Stimulated activated memory B cell treated with anti-CD40 and anti-IgM and Interleukin-4, amounts not matched to agents 10 μg/mL and 1 μg/mL and 100 μg/mL, for 72 hours (primary cell): ENCODE data around the gene DIO1.

ENCODE experiments used
- ATAC-seq: fragments of 150-1000 bp; cut with Tn5 transposase; 2 replicates; pipeline ENCODE4 v1.10.0; 2021
- H3K27ac Mint-ChIP-seq: one replicate; pipeline ENCODE4 v1.8.0; 2022; ENCODE audit warnings: mild to moderate bottlenecking, mixed read lengths
- H3K27me3 Mint-ChIP-seq: one replicate; pipeline ENCODE4 v1.8.0; 2022; ENCODE audit warnings: mixed read lengths
- H3K36me3 Mint-ChIP-seq: one replicate; pipeline ENCODE4 v1.8.0; 2022; ENCODE audit warnings: mixed read lengths
- H3K4me1 Mint-ChIP-seq: one replicate; pipeline ENCODE4 v1.8.0; 2022; ENCODE audit warnings: mixed read lengths
- H3K4me3 Mint-ChIP-seq: one replicate; pipeline ENCODE4 v1.8.0; 2022; ENCODE audit warnings: mild to moderate bottlenecking, moderate library complexity, mixed read lengths
- H3K9me3 Mint-ChIP-seq: one replicate; pipeline ENCODE4 v1.8.0; 2022; ENCODE audit warnings: mixed read lengths

DIO1 gene

GRCh38 chr1:53888681-53889080 is 5.3 kb upstream of the DIO1 start:
- Mint-ChIP-seq H3K27ac (peak overlapping the region; percentile 85), H3K36me3 (no peaks in the 10 kb centered on the region), H3K4me3 (peak overlapping the region; percentile 90), H3K4me1 (peaks cover 23% of the 10 kb centered on the region), H3K9me3 (no peaks in the 10 kb centered on the region), H3K27me3 (no peaks in the 10 kb centered on the region)
- no peak for ATAC-seq

DNA sequence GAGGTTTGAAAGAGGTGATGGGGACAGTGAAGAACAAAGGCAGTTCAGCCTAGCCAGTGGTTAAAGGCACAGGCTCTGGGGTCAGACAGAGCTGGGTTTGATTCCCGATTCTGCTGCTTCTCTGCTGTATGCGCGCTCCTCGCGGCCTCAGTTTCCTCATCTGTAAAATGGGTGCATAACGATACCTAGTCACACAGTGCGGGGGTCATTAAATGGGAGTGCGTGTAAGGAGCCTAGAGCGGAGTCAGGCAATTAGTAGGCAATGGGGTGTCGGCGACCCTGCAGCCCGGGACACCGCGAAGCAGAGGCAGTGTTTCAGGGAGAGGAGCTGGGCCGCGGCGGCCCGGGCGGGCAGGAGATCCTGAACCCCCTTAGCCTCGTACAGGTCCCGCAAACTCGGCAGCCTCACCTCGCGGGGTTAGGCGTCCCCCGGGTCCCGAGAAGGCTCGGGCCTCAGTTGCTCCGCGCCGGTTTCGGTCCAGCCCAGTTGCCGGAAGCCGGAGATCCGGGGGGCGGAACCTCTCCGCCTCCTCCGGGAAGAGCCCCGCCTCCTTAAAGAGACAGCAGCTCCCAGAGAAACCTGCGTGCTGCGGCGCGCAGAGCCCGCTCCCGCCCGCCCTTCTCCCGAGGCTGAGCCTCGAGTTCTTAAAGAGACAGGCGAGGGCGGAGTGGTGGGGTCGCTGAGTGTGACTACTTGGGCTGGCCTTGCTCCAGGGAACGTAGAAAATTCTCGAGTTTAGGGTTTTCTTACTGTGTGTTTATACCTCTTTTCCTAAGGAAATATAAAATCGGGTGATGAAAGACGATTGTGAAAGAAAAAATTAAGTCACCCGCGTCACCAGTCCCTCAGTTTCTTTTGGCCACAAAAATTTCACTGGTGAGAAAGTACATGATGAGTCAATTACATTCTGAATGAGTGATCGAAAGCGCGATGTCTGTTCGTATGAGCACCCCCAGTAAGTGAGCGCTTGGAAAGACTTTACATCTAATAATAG is 4.4 kb upstream of the DIO1 start, which contains the start of gene YIPF1:
Gene YIPF1 (minus strand): TSS at position 494 of the 995 bp plus-strand sequence. CDS start 860 bp downstream, outside the sequence.
- peak within 1 kb of the TSS; percentile 85 for H3K27ac Mint-ChIP-seq
- H3K9me3 Mint-ChIP-seq = no peaks in the 10 kb centered on the region
- no peaks in the 10 kb centered on the region for H3K36me3 Mint-ChIP-seq

DNA sequence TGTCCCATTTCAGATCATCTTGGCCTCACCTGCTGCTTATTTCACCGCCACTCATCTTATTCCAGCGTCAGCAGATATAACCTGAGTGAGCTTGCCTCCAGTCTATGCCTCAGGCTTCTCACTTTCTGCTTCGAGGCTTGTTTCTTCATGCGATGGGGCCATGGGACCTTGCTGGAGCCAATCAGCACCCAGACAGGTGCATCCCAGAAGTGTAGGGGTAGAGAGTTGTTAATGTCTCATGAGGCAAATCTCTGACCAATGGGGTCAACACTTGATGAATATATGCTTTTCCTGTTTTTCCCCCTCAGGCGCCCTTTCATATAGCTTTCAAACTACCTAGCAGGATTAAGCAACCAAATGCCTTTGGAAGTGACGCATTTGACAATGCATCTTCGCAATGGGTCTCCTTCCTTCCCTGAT is 3.5 kb upstream of the DIO1 start:
- H3K27ac Mint-ChIP-seq = peak overlapping the region; percentile 85
- no peak for ATAC-seq
- H3K36me3 Mint-ChIP-seq = no peaks in the 10 kb centered on the region
- peaks cover 23% of the 10 kb centered on the region for H3K4me1 Mint-ChIP-seq
- H3K27me3 Mint-ChIP-seq = peaks cover 6% of the 10 kb centered on the region
- H3K9me3 Mint-ChIP-seq = no peaks in the 10 kb centered on the region
- H3K4me3 Mint-ChIP-seq = peak overlapping the region; percentile 90

More for the DNA sequence above, 4.4 kb upstream of the DIO1 start, which contains the start of gene YIPF1:
- H3K4me1 Mint-ChIP-seq = peaks cover 23% of the 10 kb centered on the region
- H3K27me3 Mint-ChIP-seq = no peaks in the 10 kb centered on the region
- ATAC-seq = peak; percentile 98
- H3K4me3 Mint-ChIP-seq = peak within 1 kb of the TSS; percentile 90

- no peaks in the 10 kb centered on the region for H3K36me3 Mint-ChIP-seq
Observed at GRCh38 chr1:53891018-53891417, 3.0 kb upstream of the DIO1 start.

DNA sequence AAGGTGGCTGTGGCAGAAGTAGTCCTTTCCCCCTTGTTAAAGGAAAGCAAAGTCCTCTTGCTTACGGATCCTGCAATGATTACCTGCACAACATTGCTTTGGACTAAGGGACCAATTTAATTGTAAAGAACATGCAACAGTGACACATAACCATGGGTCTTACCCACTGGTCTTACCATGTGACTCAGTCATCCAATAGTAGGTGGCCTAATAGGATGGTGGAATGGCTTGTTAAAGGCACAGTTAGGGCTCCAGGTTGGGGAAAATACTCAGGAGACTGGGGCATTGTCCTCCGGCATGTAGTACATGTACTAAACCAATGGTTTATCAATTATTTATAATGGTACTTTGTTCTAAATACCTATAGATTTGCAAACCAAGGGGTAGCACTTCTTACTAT is 2.3 kb upstream of the DIO1 start:
- Mint-ChIP-seq H3K36me3 (no peaks in the 10 kb centered on the region), H3K4me1 (peaks cover 23% of the 10 kb centered on the region), H3K27me3 (peaks cover 13% of the 10 kb centered on the region), H3K27ac (no peak overlapping the region), H3K9me3 (no peaks in the 10 kb centered on the region), H3K4me3 (no peak overlapping the region)
- no peak for ATAC-seq

More at GRCh38 chr1:53891018-53891417, 3.0 kb upstream of the DIO1 start:
- no peak overlapping the region for H3K27ac Mint-ChIP-seq
- no peak for ATAC-seq
- H3K27me3 Mint-ChIP-seq = peaks cover 11% of the 10 kb centered on the region
- no peak overlapping the region for H3K4me3 Mint-ChIP-seq
- H3K4me1 Mint-ChIP-seq = peaks cover 23% of the 10 kb centered on the region
- no peaks in the 10 kb centered on the region for H3K9me3 Mint-ChIP-seq

- Mint-ChIP-seq H3K27me3 (peaks cover 13% of the 10 kb centered on the region), H3K9me3 (no peaks in the 10 kb centered on the region), H3K27ac (no peak overlapping the region), H3K4me3 (no peak overlapping the region), H3K4me1 (peaks cover 23% of the 10 kb centered on the region), H3K36me3 (no peaks in the 10 kb centered on the region)
- ATAC-seq = no peak
Observed at GRCh38 chr1:53892911-53893310, 1.1 kb upstream of the DIO1 start.

DNA sequence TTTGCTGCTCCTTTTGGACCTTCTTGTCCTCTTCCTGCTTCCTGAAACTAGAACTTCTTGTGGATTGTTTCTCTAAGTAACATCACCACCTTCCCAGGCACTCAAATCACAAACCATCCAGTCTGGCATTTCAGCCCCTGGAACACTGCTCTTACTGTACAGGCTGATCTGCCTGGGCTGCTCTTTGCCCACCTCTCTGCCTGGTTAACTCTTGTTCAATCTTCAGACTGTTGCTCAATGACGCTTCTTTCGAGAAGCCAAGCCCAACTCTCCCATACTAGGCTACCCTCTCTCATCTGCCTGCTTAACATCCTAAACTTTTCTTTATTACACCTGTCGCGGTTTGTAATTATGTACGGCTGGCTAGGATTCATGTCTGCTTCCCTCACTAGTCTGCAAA is 657 bp downstream of the DIO1 start:
- Mint-ChIP-seq H3K27ac (no peak overlapping the region), H3K4me3 (no peak overlapping the region), H3K9me3 (no peaks in the 10 kb centered on the region), H3K36me3 (no peaks in the 10 kb centered on the region), H3K4me1 (peaks cover 11% of the 10 kb centered on the region), H3K27me3 (peaks cover 13% of the 10 kb centered on the region)
- no peak for ATAC-seq

DNA sequence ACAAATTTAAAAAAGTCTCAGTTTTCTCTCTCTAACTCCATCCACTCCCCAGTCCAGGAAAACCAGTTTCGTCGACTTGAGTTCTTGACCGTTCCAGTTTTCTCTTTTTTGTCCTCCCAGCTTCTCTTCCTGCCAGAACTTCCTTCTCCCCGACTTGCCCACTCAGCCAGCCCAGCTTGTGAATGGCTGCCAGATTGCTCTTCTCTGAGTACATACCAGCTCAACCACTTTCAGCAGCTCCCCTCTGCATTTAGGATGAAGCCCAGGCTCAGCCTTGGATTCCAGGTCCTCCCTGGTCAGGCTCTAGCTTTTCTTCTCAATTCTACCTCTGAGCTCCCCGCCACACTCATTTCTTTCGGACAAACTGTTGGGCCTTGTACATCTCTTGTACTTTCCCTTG is 1.4 kb downstream of the DIO1 start:
- Mint-ChIP-seq H3K4me3 (no peak overlapping the region), H3K4me1 (peaks cover 3% of the 10 kb centered on the region), H3K9me3 (no peaks in the 10 kb centered on the region), H3K27me3 (peaks cover 13% of the 10 kb centered on the region), H3K36me3 (no peaks in the 10 kb centered on the region), H3K27ac (no peak overlapping the region)
- ATAC-seq = no peak

- ATAC-seq = no peak
- Mint-ChIP-seq H3K4me3 (no peak overlapping the region), H3K36me3 (no peaks in the 10 kb centered on the region), H3K4me1 (no peaks in the 10 kb centered on the region), H3K9me3 (no peaks in the 10 kb centered on the region), H3K27ac (no peak overlapping the region), H3K27me3 (peaks cover 13% of the 10 kb centered on the region)
Observed at GRCh38 chr1:53896635-53897229, 2.7 kb downstream of the DIO1 start.

DNA sequence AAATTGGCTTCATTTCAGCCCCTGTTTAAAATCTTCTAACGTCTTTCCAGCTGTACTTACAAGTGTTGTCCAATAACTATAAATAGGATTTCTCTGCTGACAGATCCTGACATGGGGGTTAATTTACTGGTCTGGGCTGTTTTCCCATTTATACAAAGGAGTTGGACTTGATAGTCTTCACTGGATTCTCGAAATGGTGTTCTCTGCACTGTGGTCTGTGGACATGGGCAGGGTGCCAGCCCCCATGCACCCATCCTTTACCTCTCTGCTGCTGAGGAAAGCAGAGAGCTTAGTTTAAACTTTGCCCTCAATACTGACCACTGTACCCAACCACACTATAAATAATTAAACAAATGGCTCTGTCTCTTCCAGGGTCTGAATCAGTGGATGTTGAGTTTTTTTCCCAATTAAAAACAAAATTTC is 5.2 kb downstream of the DIO1 start:
- Mint-ChIP-seq H3K27me3 (peaks cover 13% of the 10 kb centered on the region), H3K4me1 (no peaks in the 10 kb centered on the region)

DNA sequence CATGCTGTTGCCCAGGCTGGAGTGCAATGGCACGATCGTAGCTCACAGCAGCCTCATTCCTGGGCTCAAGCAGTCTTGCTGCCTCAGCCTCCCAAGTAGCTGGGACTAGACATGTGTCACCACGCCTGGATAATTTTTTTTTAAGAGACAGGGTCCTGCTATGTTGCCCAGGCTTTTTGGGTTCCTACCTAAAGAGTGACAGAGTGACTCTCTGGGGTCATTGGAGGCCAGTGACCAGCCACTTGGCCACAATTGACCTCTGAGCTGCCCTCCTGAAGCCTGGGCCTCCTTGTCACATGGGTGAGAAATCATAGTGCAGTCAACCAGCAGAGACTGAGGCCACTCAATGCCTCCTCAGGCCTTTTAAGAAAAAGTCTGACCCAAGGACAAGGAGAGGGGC is 5.7 kb downstream of the DIO1 start:
- Mint-ChIP-seq H3K36me3 (peaks cover 2% of the 10 kb centered on the region), H3K9me3 (no peaks in the 10 kb centered on the region), H3K27ac (no peak overlapping the region), H3K4me1 (no peaks in the 10 kb centered on the region), H3K4me3 (no peak overlapping the region), H3K27me3 (peaks cover 13% of the 10 kb centered on the region)
- no peak for ATAC-seq

More for the DNA sequence above, 5.2 kb downstream of the DIO1 start:
- Mint-ChIP-seq H3K27ac (no peak overlapping the region), H3K36me3 (no peaks in the 10 kb centered on the region), H3K4me3 (no peak overlapping the region), H3K9me3 (no peaks in the 10 kb centered on the region)
- no peak for ATAC-seq

DNA sequence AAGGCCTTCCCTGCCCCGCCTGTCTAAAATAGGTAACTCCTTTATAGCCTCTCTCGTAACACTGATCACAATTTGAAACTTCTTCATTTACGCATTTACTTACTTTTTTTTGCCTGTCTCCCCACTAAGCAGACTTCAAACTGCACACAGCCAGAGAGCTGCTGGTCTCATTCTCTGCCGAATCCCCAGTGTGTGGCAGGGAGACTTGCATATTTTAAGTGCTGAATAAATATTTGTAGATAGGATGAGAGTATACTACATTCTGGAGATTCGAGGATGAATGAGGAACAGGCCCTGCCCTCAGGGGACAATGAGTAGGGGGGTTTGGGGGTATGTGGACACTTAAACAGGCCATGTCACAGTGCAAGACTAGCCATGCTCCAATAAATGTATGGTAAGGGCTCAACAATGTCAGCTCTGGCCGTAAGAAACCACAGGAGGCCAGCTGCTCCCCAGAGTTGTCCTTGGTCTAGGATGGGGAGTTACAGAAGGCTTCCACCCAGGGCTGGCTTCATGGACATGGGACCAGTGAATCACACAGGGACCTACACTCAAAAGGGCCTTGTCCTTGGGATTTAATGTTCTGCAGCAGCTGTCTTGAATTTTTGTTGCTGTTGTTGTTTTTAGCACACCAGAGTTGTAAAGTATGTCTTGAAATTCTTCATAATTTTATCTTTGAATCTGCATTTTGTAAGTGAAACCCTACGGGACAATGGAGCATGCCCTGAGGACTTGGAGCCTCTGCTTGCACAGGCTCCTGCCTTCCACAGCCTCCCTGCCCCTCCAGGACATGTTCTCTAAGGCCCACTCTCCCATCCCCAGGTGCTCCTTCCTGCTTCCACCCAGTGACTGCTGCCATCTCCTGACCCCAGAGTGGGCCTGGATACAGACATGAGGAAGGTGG is 8.5 kb downstream of the DIO1 start:
- H3K4me3 Mint-ChIP-seq = no peak overlapping the region
- no peaks in the 10 kb centered on the region for H3K4me1 Mint-ChIP-seq
- H3K27ac Mint-ChIP-seq = no peak overlapping the region
- ATAC-seq = no peak
- no peaks in the 10 kb centered on the region for H3K9me3 Mint-ChIP-seq
- H3K36me3 Mint-ChIP-seq = peaks cover 5% of the 10 kb centered on the region
- no peaks in the 10 kb centered on the region for H3K27me3 Mint-ChIP-seq

GRCh38 chr1:53905509-53905908 is 11.5 kb downstream of the DIO1 start:
- Mint-ChIP-seq H3K9me3 (no peaks in the 10 kb centered on the region), H3K36me3 (peaks cover 5% of the 10 kb centered on the region), H3K4me3 (no peak overlapping the region), H3K27me3 (no peaks in the 10 kb centered on the region), H3K27ac (no peak overlapping the region), H3K4me1 (no peaks in the 10 kb centered on the region)
- ATAC-seq = no peak

DNA sequence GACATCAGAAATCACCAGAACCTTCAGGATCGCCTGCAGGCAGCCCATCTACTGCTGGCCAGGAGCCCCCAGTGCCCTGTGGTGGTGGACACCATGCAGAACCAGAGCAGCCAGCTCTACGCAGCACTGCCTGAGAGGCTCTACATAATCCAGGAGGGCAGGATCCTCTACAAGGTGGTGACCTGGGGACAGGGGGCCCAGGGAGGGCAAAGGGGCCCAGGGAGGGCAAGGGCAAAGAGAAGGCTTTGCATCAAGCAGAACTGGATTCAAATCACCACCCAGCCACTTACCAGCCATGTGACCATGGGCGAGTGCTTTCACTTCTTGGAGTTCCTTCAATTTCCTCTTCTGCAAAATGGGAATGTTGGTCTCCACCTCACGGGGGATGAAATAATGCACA is 12.1 kb downstream of the DIO1 start:
- Mint-ChIP-seq H3K27me3 (no peaks in the 10 kb centered on the region), H3K4me1 (no peaks in the 10 kb centered on the region), H3K27ac (no peak overlapping the region), H3K9me3 (no peaks in the 10 kb centered on the region), H3K36me3 (peaks cover 5% of the 10 kb centered on the region), H3K4me3 (no peak overlapping the region)
- no peak for ATAC-seq

DNA sequence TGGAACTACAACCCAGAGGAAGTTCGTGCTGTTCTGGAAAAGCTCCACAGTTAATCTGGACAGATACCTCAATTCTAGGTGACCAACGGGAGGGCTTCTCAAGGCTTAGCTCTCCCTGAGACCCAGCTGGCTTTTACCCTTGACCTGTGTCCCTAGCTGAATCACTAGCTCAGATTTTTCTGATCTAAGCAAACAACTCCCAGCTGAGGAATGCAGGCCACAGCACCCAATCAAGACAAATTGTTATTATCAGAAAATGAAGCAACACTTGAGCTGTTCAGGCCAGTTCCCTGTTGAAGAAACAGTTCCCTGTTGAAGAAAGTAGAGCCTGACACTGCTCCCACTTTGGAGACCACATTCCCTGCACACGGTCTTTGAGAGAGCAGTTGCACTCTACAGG is 16.0 kb downstream of the DIO1 start:
- H3K27ac Mint-ChIP-seq = no peak overlapping the region
- ATAC-seq = no peak
- no peaks in the 10 kb centered on the region for H3K4me1 Mint-ChIP-seq
- H3K27me3 Mint-ChIP-seq = no peaks in the 10 kb centered on the region
- peaks cover 7% of the 10 kb centered on the region for H3K36me3 Mint-ChIP-seq
- no peaks in the 10 kb centered on the region for H3K9me3 Mint-ChIP-seq
- no peak overlapping the region for H3K4me3 Mint-ChIP-seq
